Measurements from ENCODE around the gene HOXC12.

Gene HOXC12

GRCh38 chr12:53994009-53994263 lies 39.2 kb downstream of the HOXC12 start:
- TF ChIP-seq Cebpa-rat (IDR thresholded peaks at IDR 0.05) = no peak

GRCh38 chr12:53994264-53995001 lies 39.7 kb downstream of the HOXC12 start:
- Histone ChIP-seq H3K9me3 (replicated peaks in 1 of 11) (peaks cover 0 to 16% (median 0%) of the 10 kb centered on the region in 11 experiments; a peak in 4 of 22 replicates), H3K9ac (no peak overlapping the region), H3K27ac (no peak overlapping the region), H3K4me3 (no peak overlapping the region), H3K27me3 (peaks cover 100% of the 10 kb centered on the region in 11 experiments), H3K4me2 (no peak overlapping the region), H4K20me1 (peaks cover 0 to 94% (median 78%) of the 10 kb centered on the region in 11 experiments; a peak in 17 of 22 replicates), H3K36me3 (no peaks in the 10 kb centered on the region), H3K4me1 (peaks cover 0 to 12% (median 6%) of the 10 kb centered on the region in 10 experiments; a peak in 8 of 20 replicates)
- TF ChIP-seq Cebpa-rat (IDR thresholded peaks at IDR 0.05) = no peak

More at GRCh38 chr12:53994009-53994263, 39.2 kb downstream of the HOXC12 start:
- Histone ChIP-seq H3K9ac (no peak overlapping the region), H3K4me1 (peaks cover 0 to 17% (median 6%) of the 10 kb centered on the region in 10 experiments; a peak in 8 of 20 replicates), H3K27me3 (peaks cover 100% of the 10 kb centered on the region in 11 experiments), H3K27ac (no peak overlapping the region), H4K20me1 (peaks cover 0 to 96% (median 83%) of the 10 kb centered on the region in 11 experiments; a peak in 17 of 22 replicates), H3K36me3 (no peaks in the 10 kb centered on the region), H3K4me2 (no peak overlapping the region), H3K4me3 (no peak overlapping the region), H3K9me3 (replicated peaks in 1 of 11) (peaks cover 0 to 15% (median 0%) of the 10 kb centered on the region in 11 experiments; a peak in 3 of 22 replicates)

- peaks cover 0 to 12% (median 6%) of the 10 kb centered on the region in 10 experiments; a peak in 8 of 20 replicates for H3K4me1 ChIP-seq
- no peak for TF ChIP-seq Cebpa-rat (IDR thresholded peaks at IDR 0.05)
- H3K27me3 ChIP-seq = peaks cover 100% of the 10 kb centered on the region in 11 experiments
- H3K36me3 ChIP-seq = no peaks in the 10 kb centered on the region
- H3K9ac ChIP-seq = no peak overlapping the region
- peaks cover 0 to 94% (median 76%) of the 10 kb centered on the region in 11 experiments; a peak in 17 of 22 replicates for H4K20me1 ChIP-seq
- H3K9me3 ChIP-seq (replicated peaks in 1 of 11) = peaks cover 0 to 21% (median 4%) of the 10 kb centered on the region in 11 experiments; a peak in 12 of 22 replicates
- H3K27ac ChIP-seq = no peak overlapping the region
- H3K4me3 ChIP-seq = peak overlapping the region in 1 of 10 experiments; percentile 47; a peak in 2 of 20 replicates
- H3K4me2 ChIP-seq = peak overlapping the region in 2 of 11 experiments; percentile 91 to 98; a peak in 3 of 22 replicates
Observed at GRCh38 chr12:53995002-53995377, 40.3 kb downstream of the HOXC12 start.

GRCh38 chr12:53995378-53996239 lies 40.9 kb downstream of the HOXC12 start:
- Histone ChIP-seq H3K9me3 (replicated peaks in 1 of 11) (peaks cover 0 to 26% (median 7%) of the 10 kb centered on the region in 11 experiments; a peak in 13 of 22 replicates), H3K4me3 (peak overlapping the region in 6 of 10 experiments; percentile 15 to 48 (median 44); a peak in 9 of 20 replicates), H3K27ac (no peak overlapping the region), H3K4me2 (peak overlapping the region; percentile 25 to 98 (median 47); a peak in 21 of 22 replicates), H3K36me3 (no peaks in the 10 kb centered on the region), H4K20me1 (peaks cover 0 to 95% (median 76%) of the 10 kb centered on the region in 11 experiments; a peak in 17 of 22 replicates), H3K27me3 (peaks cover 100% of the 10 kb centered on the region in 11 experiments), H3K9ac (peak overlapping the region in 1 of 11 experiments; percentile 45; a peak in 2 of 22 replicates), H3K4me1 (peaks cover 0 to 12% (median 6%) of the 10 kb centered on the region in 10 experiments; a peak in 8 of 20 replicates)
- no peak for TF ChIP-seq Cebpa-rat (IDR thresholded peaks at IDR 0.05)

- no peak for TF ChIP-seq Cebpa-rat (IDR thresholded peaks at IDR 0.05)
Observed at GRCh38 chr12:53996240-53997203, 41.8 kb downstream of the HOXC12 start.

GRCh38 chr12:53997204-53998109 lies 42.8 kb downstream of the HOXC12 start:
- Histone ChIP-seq H3K4me2 (no peak overlapping the region), H3K9ac (no peak overlapping the region), H3K4me1 (peaks cover 0 to 12% (median 6%) of the 10 kb centered on the region in 10 experiments; a peak in 8 of 20 replicates), H3K4me3 (no peak overlapping the region), H3K36me3 (no peaks in the 10 kb centered on the region), H3K27ac (no peak overlapping the region), H3K27me3 (peaks cover 100% of the 10 kb centered on the region in 11 experiments), H4K20me1 (peaks cover 0 to 95% (median 76%) of the 10 kb centered on the region in 11 experiments; a peak in 17 of 22 replicates), H3K9me3 (replicated peaks in 1 of 11) (peaks cover 0 to 26% (median 7%) of the 10 kb centered on the region in 11 experiments; a peak in 13 of 22 replicates)
- TF ChIP-seq Cebpa-rat (IDR thresholded peaks at IDR 0.05) = no peak

More at GRCh38 chr12:53996240-53997203, 41.8 kb downstream of the HOXC12 start:
- peak overlapping the region in 4 of 10 experiments; percentile 42 to 48 (median 46); a peak in 9 of 20 replicates for H3K4me3 ChIP-seq
- peaks cover 0 to 12% (median 6%) of the 10 kb centered on the region in 10 experiments; a peak in 8 of 20 replicates for H3K4me1 ChIP-seq
- peak overlapping the region; percentile 25 to 98 (median 47); a peak in 19 of 22 replicates for H3K4me2 ChIP-seq
- H3K9me3 ChIP-seq (replicated peaks in 1 of 11) = peaks cover 0 to 26% (median 7%) of the 10 kb centered on the region in 11 experiments; a peak in 13 of 22 replicates
- no peaks in the 10 kb centered on the region for H3K36me3 ChIP-seq
- H4K20me1 ChIP-seq = peaks cover 0 to 95% (median 76%) of the 10 kb centered on the region in 11 experiments; a peak in 17 of 22 replicates
- H3K27me3 ChIP-seq = peaks cover 100% of the 10 kb centered on the region in 11 experiments
- 0 out of 22 replicates have a peak overlapping the region, but pooled peaks of 1 of the 11 experiments have one; percentile 45 for H3K9ac ChIP-seq
- H3K27ac ChIP-seq = no peak overlapping the region

Measured in BLaER1 treated with 17β-estradiol and CSF1 and Interleukin-3, amounts not matched to agents 10 nM and 100 nM (cell line).